Thyroid gland (tissue), 4 donors: ENCODE data around the gene CLGN. TPM values are rescaled to one million over a fixed set of nuclear protein-coding genes. Genes with fewer than 3 reads are reported as not detected.

ENCODE experiments used
- DNase-seq, 2 donors: peaks; one replicate each; pipeline ENCODE4 v3.0.0-alpha.2; 2019
- H3K27ac ChIP-seq, 3 donors: fragments of 200-600 bp; sonication (generic); 1 replicate in 2 of 3; 2 replicates in 1 of 3; pipeline ENCODE4 v1.5.1; 2016 to 2019; ENCODE audit warnings: mild to moderate bottlenecking in 1 of 3, moderate library complexity in 1 of 3
- H3K27me3 ChIP-seq: fragments of 200-600 bp; sonication (generic); one replicate; pipeline ENCODE4 v1.5.1; 2019
- H3K36me3 ChIP-seq, 2 donors: fragments of 200-600 bp; sonication (generic); one replicate each; pipeline ENCODE4 v1.5.1; 2016 to 2019
- H3K4me1 ChIP-seq, 2 donors: fragments of 200-600 bp; sonication (generic); one replicate each; pipeline ENCODE4 v1.5.1; 2017 to 2019
- H3K4me3 ChIP-seq, 3 donors: fragments of 200-600 bp; sonication (generic); replicated peaks in 1 of 3; 1 replicate in 2 of 3; 2 replicates in 1 of 3; pipeline ENCODE4 v1.5.1; 2016; ENCODE audit warnings: mild to moderate bottlenecking in 1 of 3
- H3K9me3 ChIP-seq: fragments of 200-600 bp; sonication (generic); one replicate; pipeline ENCODE4 v1.5.1; 2017
- CTCF ChIP-seq, 6 experiments: fragments of 200-600 bp in 3 of 6; fragments of 450-650 bp in 3 of 6; sonication (generic) in 3 of 6; IDR thresholded peaks; one replicate each; pipeline ENCODE4 v1.5.1; 2016 to 2019; ENCODE audit warnings: antibody characterized with exemption in 6 of 6, mild to moderate bottlenecking in 2 of 6, inconsistent platforms in 1 of 6, moderate library complexity in 1 of 6
- POLR2A ChIP-seq, 2 donors: fragments of 450-650 bp; IDR thresholded peaks; one replicate each; pipeline ENCODE4 v1.6.1; 2017; ENCODE audit warnings: antibody characterized with exemption in 2 of 2, mild to moderate bottlenecking in 2 of 2, moderate library complexity in 1 of 2
- WGBS, 2 donors: methylation state at CpG; one replicate each; pipeline ENCODE4 v1.1.5; 2017; 5-methylcytosine and 5-hydroxymethylcytosine counted together
- intact Hi-C: fragments of 100-400 bp; cut with DNase I; formaldehyde crosslinking; loops from one replicate; pipeline ENCODE4 v1.15.1; 2023
- total RNA-seq, 4 donors: library from RNA; depleted of rRNA; stranded (reverse); fragments of >200 nt; gene quantifications; one replicate each; pipeline ENCODE4 v1.2.3, GENCODE V29; 2016

The CLGN gene, protein sequence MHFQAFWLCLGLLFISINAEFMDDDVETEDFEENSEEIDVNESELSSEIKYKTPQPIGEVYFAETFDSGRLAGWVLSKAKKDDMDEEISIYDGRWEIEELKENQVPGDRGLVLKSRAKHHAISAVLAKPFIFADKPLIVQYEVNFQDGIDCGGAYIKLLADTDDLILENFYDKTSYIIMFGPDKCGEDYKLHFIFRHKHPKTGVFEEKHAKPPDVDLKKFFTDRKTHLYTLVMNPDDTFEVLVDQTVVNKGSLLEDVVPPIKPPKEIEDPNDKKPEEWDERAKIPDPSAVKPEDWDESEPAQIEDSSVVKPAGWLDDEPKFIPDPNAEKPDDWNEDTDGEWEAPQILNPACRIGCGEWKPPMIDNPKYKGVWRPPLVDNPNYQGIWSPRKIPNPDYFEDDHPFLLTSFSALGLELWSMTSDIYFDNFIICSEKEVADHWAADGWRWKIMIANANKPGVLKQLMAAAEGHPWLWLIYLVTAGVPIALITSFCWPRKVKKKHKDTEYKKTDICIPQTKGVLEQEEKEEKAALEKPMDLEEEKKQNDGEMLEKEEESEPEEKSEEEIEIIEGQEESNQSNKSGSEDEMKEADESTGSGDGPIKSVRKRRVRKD
- total RNA-seq, result under 1 TPM in 3 of 4 donors, not detected in 1; 0.11 to 0.39 (median 0.13) TPM

GRCh38 chr4:140427106-140427918 lies at the start of gene CLGN:
TSS of gene CLGN (minus strand) at chr4:140427648. CDS start at chr4:140413078, 14,570 bp downstream.
- H3K27me3 ChIP-seq, result no peaks in the 10 kb centered on the region
- H3K36me3 ChIP-seq, result no peaks in the 10 kb centered on the region
- no peak within 1 kb of the TSS for H3K27ac ChIP-seq
- 2 to 3% methylated on average over 12 to 43 of the region's 73 CpGs for WGBS, 2 donors
- intact Hi-C loops, result no loop called here
- H3K4me1 ChIP-seq, result peaks cover 0 to 9% of the 10 kb centered on the region in 2 donors
- peak within 1 kb of the TSS; percentile 25 to 74 (median 39) for H3K4me3 ChIP-seq
- TF ChIP-seq POLR2A (IDR thresholded peaks at IDR 0.05), result no peak
- no peak for TF ChIP-seq CTCF (IDR thresholded peaks at IDR 0.05)
- H3K9me3 ChIP-seq, result no peaks in the 10 kb centered on the region
- peak; percentile 41 to 48 for DNase-seq

DNA sequence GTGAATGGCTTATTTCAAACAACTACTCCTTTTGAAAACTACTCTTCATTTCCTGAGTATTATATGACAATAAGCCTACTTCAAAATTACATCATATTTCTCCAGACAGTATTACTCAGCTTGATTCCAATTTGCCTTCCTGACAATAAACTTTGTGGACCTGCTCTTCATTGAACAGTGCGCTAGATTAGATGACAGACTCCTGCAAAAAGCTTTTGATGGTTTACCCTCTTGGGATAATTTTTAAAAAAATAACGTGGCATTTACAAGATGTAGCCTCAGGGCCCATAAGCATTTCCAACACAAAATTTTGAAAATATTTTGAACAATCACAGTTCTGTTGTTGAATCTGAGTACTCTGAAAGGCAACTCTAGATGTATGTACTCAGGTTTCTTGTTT lies 44.7 kb upstream of the CLGN start:
- no peak overlapping the region for H3K27ac ChIP-seq
- H3K36me3 ChIP-seq, result no peaks in the 10 kb centered on the region
- WGBS, 2 donors, result 82 to 83% methylated on average over 2 of the region's 2 CpGs
- intact Hi-C loops, result no loop called here
- no peak overlapping the region for H3K4me3 ChIP-seq
- DNase-seq, result no peak
- H3K4me1 ChIP-seq, result no peaks in the 10 kb centered on the region
- TF ChIP-seq POLR2A (IDR thresholded peaks at IDR 0.05), result no peak
- TF ChIP-seq CTCF (IDR thresholded peaks at IDR 0.05), result no peak
- no peaks in the 10 kb centered on the region for H3K27me3 ChIP-seq
- H3K9me3 ChIP-seq, result no peaks in the 10 kb centered on the region

DNA sequence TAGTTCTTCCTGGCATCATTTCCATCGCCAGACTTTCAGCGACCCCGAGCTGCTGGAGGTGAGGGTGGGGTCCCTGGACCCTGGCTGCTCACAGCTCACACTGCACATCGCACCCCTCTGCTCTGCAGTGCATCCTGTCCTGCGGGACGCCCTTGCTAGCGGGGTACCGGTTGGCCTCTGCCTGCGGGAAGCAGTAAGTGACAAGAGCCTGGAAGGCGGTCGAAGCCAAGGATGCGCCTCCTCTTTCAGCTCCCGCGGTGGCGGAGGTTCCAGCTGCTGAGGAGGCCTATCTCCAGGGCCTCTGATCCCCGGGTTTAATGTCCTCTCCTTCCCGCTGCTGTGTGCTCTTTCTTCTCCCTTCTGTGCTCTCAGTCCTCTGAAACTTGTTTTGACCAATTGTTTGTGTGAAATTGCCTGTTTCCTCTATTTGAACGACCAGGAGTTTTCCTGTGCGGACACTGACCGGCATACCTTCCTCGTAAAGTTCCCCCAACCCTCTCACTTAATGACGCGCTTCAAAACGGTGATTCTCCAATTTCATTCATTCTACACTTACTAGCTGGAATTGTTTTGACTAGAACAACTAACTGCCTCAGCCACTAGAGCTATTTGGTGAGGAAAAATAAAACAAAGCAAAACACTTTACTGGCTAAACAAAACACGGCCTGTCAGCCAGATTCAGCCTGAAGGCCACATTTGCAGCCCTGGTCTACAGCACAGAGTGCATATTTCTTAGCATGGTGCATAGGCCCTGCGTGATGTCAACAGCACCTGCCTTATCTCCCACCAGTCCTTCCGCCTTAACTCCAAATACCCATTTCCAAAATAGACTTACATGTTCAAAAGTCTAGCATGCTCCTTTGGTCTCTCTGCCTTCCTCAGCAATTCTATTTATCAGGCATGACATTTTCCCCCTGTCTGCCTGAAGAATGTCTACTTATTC lies 42.6 kb upstream of the CLGN start:
- Histone ChIP-seq H3K27ac (no peak overlapping the region), H3K9me3 (no peaks in the 10 kb centered on the region), H3K4me3 (no peak overlapping the region), H3K4me1 (no peaks in the 10 kb centered on the region), H3K36me3 (no peaks in the 10 kb centered on the region), H3K27me3 (no peaks in the 10 kb centered on the region)
- DNase-seq, result peak; percentile 5 to 10
- intact Hi-C loops, result no loop called here
- WGBS, 2 donors, result 42 to 47% methylated on average over 26 to 27 of the region's 27 CpGs
- TF ChIP-seq CTCF (IDR thresholded peaks at IDR 0.05), result no peak
- TF ChIP-seq POLR2A (IDR thresholded peaks at IDR 0.05), result no peak

DNA sequence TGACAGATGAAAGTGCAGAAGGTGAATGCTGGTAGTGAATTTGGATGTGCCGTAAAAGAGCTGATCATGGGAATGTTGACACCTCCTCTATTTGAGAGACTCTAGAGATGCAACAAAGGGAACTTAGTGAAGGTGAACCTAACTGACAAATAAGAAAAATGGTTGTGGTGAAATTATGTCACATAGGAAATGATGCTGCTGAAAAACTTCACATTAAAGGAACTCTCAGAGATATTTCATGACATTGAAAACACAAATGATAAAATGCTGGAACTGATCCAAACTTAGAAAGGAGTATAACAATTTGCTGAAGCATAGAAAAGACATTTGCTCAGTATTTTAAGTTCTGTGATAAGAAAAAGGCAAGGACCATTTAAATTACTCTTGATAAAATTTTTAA lies 38.7 kb upstream of the CLGN start:
- intact Hi-C loops, result no loop called here
- DNase-seq, result no peak
- TF ChIP-seq CTCF (IDR thresholded peaks at IDR 0.05), result no peak
- TF ChIP-seq POLR2A (IDR thresholded peaks at IDR 0.05), result no peak
- H3K4me1 ChIP-seq, result no peaks in the 10 kb centered on the region
- 44 to 83% methylated on average over 1 of the region's 1 CpG for WGBS, 2 donors
- no peaks in the 10 kb centered on the region for H3K36me3 ChIP-seq
- no peak overlapping the region for H3K4me3 ChIP-seq
- H3K27me3 ChIP-seq, result no peaks in the 10 kb centered on the region
- H3K27ac ChIP-seq, result no peak overlapping the region
- H3K9me3 ChIP-seq, result no peaks in the 10 kb centered on the region
